Gastrocnemius medialis (tissue), 4 donors: ENCODE data around the gene USP24.

ENCODE experiments used
- CTCF ChIP-seq, 5 experiments: fragments of 450-650 bp in 3 of 5; fragments of 200-600 bp in 2 of 5; sonication (generic) in 2 of 5; IDR thresholded peaks in 4 of 5; conservative IDR thresholded peaks in 1 of 5; 1 replicate in 4 of 5; 2 replicates in 1 of 5; pipeline ENCODE4 v1.5.1; 2016 to 2019; ENCODE audit warnings: antibody characterized with exemption in 5 of 5, mild to moderate bottlenecking in 3 of 5, moderate library complexity in 3 of 5
- POLR2A ChIP-seq, 2 donors: fragments of 450-650 bp; IDR thresholded peaks; one replicate each; pipeline ENCODE4 v1.6.1; 2017; ENCODE audit warnings: antibody characterized with exemption in 2 of 2, mild to moderate bottlenecking in 2 of 2, moderate library complexity in 2 of 2

- no peak for TF ChIP-seq CTCF (IDR thresholded peaks at IDR 0.05 in 4 of 5, conservative IDR thresholded peaks at IDR 0.05 in 1 of 5)
- no peak for TF ChIP-seq POLR2A (IDR thresholded peaks at IDR 0.05)
Measured at GRCh38 chr1:55129194-55129728, 85.9 kb downstream of the USP24 start.
